PC-3 (cell line): ENCODE results near the gene USP40.

Source experiments
- CTCF ChIP-seq: fragments of 300-600 bp; sonication (generic); conservative IDR thresholded peaks from 2 replicates; pipeline ENCODE4 v1.5.1; 2017; ENCODE audit warnings: antibody characterized with exemption, low read depth, mild to moderate bottlenecking, low read length
- EZH2 ChIP-seq: fragments of 300-600 bp; sonication (generic); IDR thresholded peaks from one replicate; pipeline ENCODE4 v1.6.1; 2017; ENCODE audit warnings: antibody characterized with exemption, mild to moderate bottlenecking, low read length; ENCODE audit not compliant: unreplicated experiment

- TF ChIP-seq CTCF: no peak
- no peak for TF ChIP-seq EZH2
Observed at GRCh38 chr2:233566141-233566956, at the start of gene USP40.
